Measurements from ENCODE around the gene GMEB1. TPM values are rescaled to one million over a fixed set of nuclear protein-coding genes. Genes with fewer than 3 reads are reported as not detected.
"Not testable (repeated sequence)": the region's sequence is repeated elsewhere in the genome, so short reads cannot be mapped to it uniquely, and the experiment has no call there.

Gene GMEB1
- total RNA-seq, 3 donors from 2014 or later (not counting 1 experiment from before 2014, with no cell fraction given): 26.1 to 29.1 (median 28.3) TPM

DNA sequence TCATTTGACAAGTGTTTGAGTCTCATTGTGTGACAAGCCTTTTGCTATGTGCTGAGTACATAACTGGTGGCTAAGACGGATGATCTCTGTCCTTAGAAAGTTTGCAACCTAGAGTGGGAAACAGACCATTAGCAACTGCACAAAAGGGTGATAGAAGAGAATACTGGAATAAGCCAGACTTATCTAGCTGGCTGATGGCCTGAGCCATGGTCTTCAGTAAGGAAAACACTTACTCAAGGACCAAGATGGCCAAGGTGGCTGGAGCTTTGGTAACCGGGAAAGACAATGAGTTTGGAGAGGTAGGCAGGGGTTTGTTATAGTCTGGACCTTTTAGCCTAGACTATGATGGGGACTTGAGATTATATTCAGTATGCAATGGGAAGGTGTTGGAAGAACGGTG, 24.1 kb upstream of the GMEB1 start:
- ATAC-seq (no peak), DNase-seq (no peak)
- H3K4me3 ChIP-seq (ENCODE audit: low read length): no peak overlapping the region
- TF ChIP-seq, protein P1, sequence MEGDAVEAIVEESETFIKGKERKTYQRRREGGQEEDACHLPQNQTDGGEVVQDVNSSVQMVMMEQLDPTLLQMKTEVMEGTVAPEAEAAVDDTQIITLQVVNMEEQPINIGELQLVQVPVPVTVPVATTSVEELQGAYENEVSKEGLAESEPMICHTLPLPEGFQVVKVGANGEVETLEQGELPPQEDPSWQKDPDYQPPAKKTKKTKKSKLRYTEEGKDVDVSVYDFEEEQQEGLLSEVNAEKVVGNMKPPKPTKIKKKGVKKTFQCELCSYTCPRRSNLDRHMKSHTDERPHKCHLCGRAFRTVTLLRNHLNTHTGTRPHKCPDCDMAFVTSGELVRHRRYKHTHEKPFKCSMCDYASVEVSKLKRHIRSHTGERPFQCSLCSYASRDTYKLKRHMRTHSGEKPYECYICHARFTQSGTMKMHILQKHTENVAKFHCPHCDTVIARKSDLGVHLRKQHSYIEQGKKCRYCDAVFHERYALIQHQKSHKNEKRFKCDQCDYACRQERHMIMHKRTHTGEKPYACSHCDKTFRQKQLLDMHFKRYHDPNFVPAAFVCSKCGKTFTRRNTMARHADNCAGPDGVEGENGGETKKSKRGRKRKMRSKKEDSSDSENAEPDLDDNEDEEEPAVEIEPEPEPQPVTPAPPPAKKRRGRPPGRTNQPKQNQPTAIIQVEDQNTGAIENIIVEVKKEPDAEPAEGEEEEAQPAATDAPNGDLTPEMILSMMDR (IDR thresholded peaks at IDR 0.05): no peak
- 95% methylated on average over 3 of the region's 3 CpGs for WGBS (ENCODE audit: insufficient coverage)
- Mint-ChIP-seq H3K4me3 (peak overlapping the region; percentile 100), H3K36me3 (no peaks in the 10 kb centered on the region), H3K27ac (peak overlapping the region; percentile 98 to 99), H3K9me3 (no peaks in the 10 kb centered on the region), H3K4me1 (peaks cover 47 to 56% of the 10 kb centered on the region in 2 donors), H3K27me3 (ENCODE audit: low read depth in 2 of 2) (no peaks in the 10 kb centered on the region)
- intact Hi-C loops (cut with micrococcal nuclease): loop anchor here (5.0 kb wide), 3 partner anchors 38 to 233 kb away; partner anchors contain the start of gene RCC1
- H3K36me3 ChIP-seq (ENCODE audit: control insufficient read depth, insufficient read depth, low read length): no peaks in the 10 kb centered on the region
- no peaks in the 10 kb centered on the region for H3K9me3 ChIP-seq (ENCODE audit: control insufficient read depth, insufficient read depth, low read length)
- H3K27me3 ChIP-seq (ENCODE audit: control insufficient read depth, insufficient read depth, low read length): no peaks in the 10 kb centered on the region
- peaks cover 43% of the 10 kb centered on the region for H3K4me1 ChIP-seq (ENCODE audit: control insufficient read depth, insufficient read depth, low read length)
- peak overlapping the region; percentile 98 for H3K27ac ChIP-seq (ENCODE audit: low read length)

DNA sequence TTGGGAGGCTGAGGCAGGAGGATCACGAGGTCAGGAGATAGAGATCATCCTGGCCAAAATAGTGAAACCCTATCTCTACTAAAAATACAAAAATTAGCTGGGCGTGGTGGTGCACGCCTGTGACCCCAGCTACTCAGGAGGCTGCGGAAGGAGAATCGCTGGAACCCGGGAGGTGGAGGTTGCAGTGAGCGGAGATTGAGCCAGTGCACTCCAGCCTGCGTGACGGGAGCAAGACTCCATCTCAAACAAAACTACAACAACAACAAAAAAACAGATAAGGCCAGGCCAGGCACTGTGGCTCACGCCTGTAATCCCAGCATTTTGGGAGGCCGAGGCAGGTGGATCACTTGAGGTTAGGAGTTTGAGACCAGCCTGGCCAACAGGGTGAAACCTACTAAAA, 23.2 kb upstream of the GMEB1 start:
- H3K36me3 Mint-ChIP-seq; DNase-seq; H3K4me3 Mint-ChIP-seq; H3K9me3 ChIP-seq (ENCODE audit: control insufficient read depth, insufficient read depth, low read length); H3K27ac Mint-ChIP-seq; H3K4me3 ChIP-seq (ENCODE audit: low read length); H3K36me3 ChIP-seq (ENCODE audit: control insufficient read depth, insufficient read depth, low read length); H3K27ac ChIP-seq (ENCODE audit: low read length); H3K9me3 Mint-ChIP-seq; ATAC-seq; H3K27me3 ChIP-seq (ENCODE audit: control insufficient read depth, insufficient read depth, low read length); H3K27me3 Mint-ChIP-seq (ENCODE audit: low read depth in 2 of 2): not testable (repeated sequence)
- peaks cover 47 to 51% of the 10 kb centered on the region in 2 donors for H3K4me1 Mint-ChIP-seq
- intact Hi-C loops (cut with micrococcal nuclease): loop anchor here (5.0 kb wide), 1 partner anchor 398 kb away; no protein-coding TSS in a partner anchor
- 92% methylated on average over 8 of the region's 11 CpGs for WGBS (ENCODE audit: insufficient coverage)
- peaks cover 47% of the 10 kb centered on the region for H3K4me1 ChIP-seq (ENCODE audit: control insufficient read depth, insufficient read depth, low read length)

DNA sequence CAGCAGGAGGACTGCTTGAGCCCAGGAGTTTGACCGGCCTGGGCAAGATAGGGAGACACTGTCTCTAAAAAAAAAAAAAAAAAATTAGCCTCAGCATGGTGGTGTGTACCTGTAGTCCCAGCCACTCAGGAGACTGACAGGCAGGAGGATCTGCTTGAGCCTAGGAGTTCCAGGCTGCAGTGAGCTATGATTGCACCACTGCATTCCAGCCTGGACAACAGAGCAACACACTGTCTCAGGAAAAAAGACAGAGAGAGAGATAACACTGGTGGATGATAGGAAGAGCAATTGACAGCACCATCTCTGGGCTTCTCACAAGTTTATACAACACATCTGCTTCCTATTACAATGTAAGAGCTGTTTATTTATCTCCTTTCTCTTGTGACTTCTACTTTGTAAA, 22.5 kb upstream of the GMEB1 start:
- Histone ChIP-seq H3K9me3 (ENCODE audit: control insufficient read depth, insufficient read depth, low read length) (no peaks in the 10 kb centered on the region), H3K27ac (ENCODE audit: low read length) (no peak overlapping the region), H3K4me1 (ENCODE audit: control insufficient read depth, insufficient read depth, low read length) (peaks cover 46% of the 10 kb centered on the region), H3K36me3 (ENCODE audit: control insufficient read depth, insufficient read depth, low read length) (no peaks in the 10 kb centered on the region), H3K4me3 (ENCODE audit: low read length) (no peak overlapping the region), H3K27me3 (ENCODE audit: control insufficient read depth, insufficient read depth, low read length) (no peaks in the 10 kb centered on the region)
- Mint-ChIP-seq H3K36me3 (no peaks in the 10 kb centered on the region), H3K4me1 (peaks cover 46 to 47% of the 10 kb centered on the region in 2 donors), H3K27ac (peak overlapping the region; percentile 20 to 35), H3K9me3 (no peaks in the 10 kb centered on the region), H3K4me3 (no peak overlapping the region), H3K27me3 (ENCODE audit: low read depth in 2 of 2) (no peaks in the 10 kb centered on the region)
- TF ChIP-seq, protein P1 (IDR thresholded peaks at IDR 0.05): no peak
- DNase-seq: no peak
- intact Hi-C loops (cut with micrococcal nuclease): loop anchor here (5.0 kb wide), 1 partner anchor 399 kb away; no protein-coding TSS in a partner anchor
- whole genome bisulfite sequencing (ENCODE audit: insufficient coverage): 100% methylated on average over 1 of the region's 1 CpG
- ATAC-seq: no peak

DNA sequence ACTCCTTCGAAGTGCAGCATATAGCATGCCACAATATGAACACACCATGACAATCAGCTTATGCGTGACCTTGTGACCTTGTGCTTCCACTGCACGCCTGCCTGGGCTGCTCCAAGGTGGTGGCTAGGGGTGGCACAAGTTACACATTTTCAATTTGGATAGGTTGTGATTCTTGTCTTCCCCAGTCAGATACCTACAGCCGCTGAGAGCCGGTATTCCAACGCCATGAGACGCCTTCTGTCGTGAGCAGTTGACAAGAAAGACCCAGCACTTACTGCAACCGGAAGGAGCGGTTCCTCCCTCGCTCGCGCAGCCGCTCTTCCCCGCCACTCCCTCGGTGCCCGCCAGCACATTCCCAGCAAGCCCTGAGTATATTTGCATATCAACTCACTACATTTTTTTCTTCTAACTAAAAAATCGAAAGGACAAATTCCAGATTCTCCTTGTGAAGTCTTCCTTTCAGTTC, 20.5 kb upstream of the GMEB1 start:
- peak overlapping the region; percentile 96 to 100 for H3K27ac Mint-ChIP-seq
- H3K36me3 Mint-ChIP-seq: no peaks in the 10 kb centered on the region
- H3K4me1 Mint-ChIP-seq: peaks cover 31 to 33% of the 10 kb centered on the region in 2 donors
- ATAC-seq (peak; percentile 75 to 89 (median 82)), DNase-seq (peak; percentile 80 to 96)
- Histone ChIP-seq H3K36me3 (ENCODE audit: control insufficient read depth, insufficient read depth, low read length) (no peaks in the 10 kb centered on the region), H3K27me3 (ENCODE audit: control insufficient read depth, insufficient read depth, low read length) (no peaks in the 10 kb centered on the region), H3K27ac (ENCODE audit: low read length) (peak overlapping the region; percentile 95), H3K9me3 (ENCODE audit: control insufficient read depth, insufficient read depth, low read length) (no peaks in the 10 kb centered on the region), H3K4me3 (ENCODE audit: low read length) (peak overlapping the region; percentile 38), H3K4me1 (ENCODE audit: control insufficient read depth, insufficient read depth, low read length) (peaks cover 40% of the 10 kb centered on the region)
- TF ChIP-seq, protein P1 (IDR thresholded peaks at IDR 0.05): no peak
- H3K4me3 Mint-ChIP-seq: peak overlapping the region; percentile 89
- H3K27me3 Mint-ChIP-seq (ENCODE audit: low read depth in 2 of 2): no peaks in the 10 kb centered on the region
- H3K9me3 Mint-ChIP-seq: no peaks in the 10 kb centered on the region
- WGBS (ENCODE audit: insufficient coverage): 1% methylated on average over 18 of the region's 18 CpGs
- intact Hi-C loops (cut with micrococcal nuclease): loop anchor here (1.0 to 5.0 kb wide), 3 partner anchors 20 to 401 kb away; partner anchors contain the start of genes GMEB1 and YTHDF2

All from natural killer cell (primary cell).